ENCODE data around the gene SLC7A7. TPM values are rescaled to one million over a fixed set of nuclear protein-coding genes. Genes with fewer than 3 reads are reported as not detected.
"Not testable (repeated sequence)": the region's sequence is repeated elsewhere in the genome, so short reads cannot be mapped to it uniquely, and the experiment has no call there.

The SLC7A7 gene
- total RNA-seq, 1 experiment from 2014 or later: 443 TPM

- intact Hi-C loops (cut with micrococcal nuclease; ENCODE audit: unreplicated experiment): no loop called here
- ChIA-PET CTCF (no interaction called here), POLR2A (no interaction called here)
- no peaks in the 10 kb centered on the region for H3K27me3 Mint-ChIP-seq (ENCODE audit: insufficient read depth, unreplicated experiment)
- no peak overlapping the region for H3K4me3 Mint-ChIP-seq (ENCODE audit: unreplicated experiment)
- Histone ChIP-seq H3K4me3 (ENCODE audit: low read depth, low read length) (no peak overlapping the region), H3K4me1 (no peaks in the 10 kb centered on the region), H3K9me3 (no peaks in the 10 kb centered on the region), H3K27me3 (replicated peaks; ENCODE audit: control insufficient read depth, insufficient read depth, low read length) (no peaks in the 10 kb centered on the region), H3K36me3 (ENCODE audit: control insufficient read depth, insufficient read depth, low read length) (no peaks in the 10 kb centered on the region)
- DNase-seq: no peak
- no TSS peak for BruUV-seq (replicated peaks)
- H3K4me1 Mint-ChIP-seq (ENCODE audit: low read depth, unreplicated experiment): no peaks in the 10 kb centered on the region
- H3K9me3 Mint-ChIP-seq (ENCODE audit: unreplicated experiment): no peaks in the 10 kb centered on the region
- TF ChIP-seq CTCF (IDR thresholded peaks at IDR 0.05; ENCODE audit: insufficient read depth in 1 of 2, low read depth in 1 of 2, low read length in 1 of 2, severe bottlenecking in 1 of 2, unreplicated experiment in 1 of 2): no peak
- H3K36me3 Mint-ChIP-seq (ENCODE audit: insufficient read depth, unreplicated experiment): no peaks in the 10 kb centered on the region
- no peak overlapping the region for H3K27ac Mint-ChIP-seq (ENCODE audit: unreplicated experiment)
Observed at GRCh38 chr14:22726012-22726411, 89.2 kb downstream of the SLC7A7 start.

GRCh38 chr14:22725374-22725773, 89.9 kb downstream of the SLC7A7 start:
- H3K27ac Mint-ChIP-seq (ENCODE audit: unreplicated experiment); H3K4me3 ChIP-seq (ENCODE audit: low read depth, low read length); H3K27me3 ChIP-seq (replicated peaks; ENCODE audit: control insufficient read depth, insufficient read depth, low read length); H3K36me3 ChIP-seq (ENCODE audit: control insufficient read depth, insufficient read depth, low read length); H3K4me3 Mint-ChIP-seq (ENCODE audit: unreplicated experiment); H3K9me3 ChIP-seq; H3K4me1 Mint-ChIP-seq (ENCODE audit: low read depth, unreplicated experiment); H3K27me3 Mint-ChIP-seq (ENCODE audit: insufficient read depth, unreplicated experiment); BruUV-seq (replicated peaks); DNase-seq; CTCF ChIA-PET; H3K36me3 Mint-ChIP-seq (ENCODE audit: insufficient read depth, unreplicated experiment); intact Hi-C loops (cut with micrococcal nuclease; ENCODE audit: unreplicated experiment); H3K4me1 ChIP-seq; POLR2A ChIA-PET; H3K9me3 Mint-ChIP-seq (ENCODE audit: unreplicated experiment): not testable (repeated sequence)

GRCh38 chr14:22724847-22725246, 90.4 kb downstream of the SLC7A7 start:
- H3K4me1 Mint-ChIP-seq (ENCODE audit: low read depth, unreplicated experiment); H3K4me1 ChIP-seq; POLR2A ChIA-PET; H3K9me3 ChIP-seq; H3K27me3 ChIP-seq (replicated peaks; ENCODE audit: control insufficient read depth, insufficient read depth, low read length); BruUV-seq (replicated peaks); H3K36me3 Mint-ChIP-seq (ENCODE audit: insufficient read depth, unreplicated experiment); intact Hi-C loops (cut with micrococcal nuclease; ENCODE audit: unreplicated experiment); H3K4me3 Mint-ChIP-seq (ENCODE audit: unreplicated experiment); CTCF ChIA-PET; H3K36me3 ChIP-seq (ENCODE audit: control insufficient read depth, insufficient read depth, low read length); H3K27me3 Mint-ChIP-seq (ENCODE audit: insufficient read depth, unreplicated experiment); H3K27ac Mint-ChIP-seq (ENCODE audit: unreplicated experiment); H3K9me3 Mint-ChIP-seq (ENCODE audit: unreplicated experiment); DNase-seq; H3K4me3 ChIP-seq (ENCODE audit: low read depth, low read length): not testable (repeated sequence)

- H3K4me3 ChIP-seq (ENCODE audit: low read depth, low read length): no peak overlapping the region
- H3K9me3 ChIP-seq: no peaks in the 10 kb centered on the region
- no peaks in the 10 kb centered on the region for H3K27me3 Mint-ChIP-seq (ENCODE audit: insufficient read depth, unreplicated experiment)
- intact Hi-C loops (cut with micrococcal nuclease; ENCODE audit: unreplicated experiment): no loop called here
- BruUV-seq (replicated peaks): no TSS peak
- H3K27ac Mint-ChIP-seq (ENCODE audit: unreplicated experiment): no peak overlapping the region
- DNase-seq: no peak
- H3K4me1 Mint-ChIP-seq (ENCODE audit: low read depth, unreplicated experiment): no peaks in the 10 kb centered on the region
- no peak overlapping the region for H3K4me3 Mint-ChIP-seq (ENCODE audit: unreplicated experiment)
- ChIA-PET POLR2A (interaction anchor here (0.6 kb wide), 1 partner anchor 176 kb away, joined by 5 read pairs; no protein-coding TSS in a partner anchor), CTCF (no interaction called here)
- no peaks in the 10 kb centered on the region for H3K4me1 ChIP-seq
- no peaks in the 10 kb centered on the region for H3K27me3 ChIP-seq (replicated peaks; ENCODE audit: control insufficient read depth, insufficient read depth, low read length)
- H3K36me3 ChIP-seq (ENCODE audit: control insufficient read depth, insufficient read depth, low read length): no peaks in the 10 kb centered on the region
- no peak for TF ChIP-seq CTCF (IDR thresholded peaks at IDR 0.05; ENCODE audit: insufficient read depth in 1 of 2, low read depth in 1 of 2, low read length in 1 of 2, severe bottlenecking in 1 of 2, unreplicated experiment in 1 of 2)
- no peaks in the 10 kb centered on the region for H3K36me3 Mint-ChIP-seq (ENCODE audit: insufficient read depth, unreplicated experiment)
- no peaks in the 10 kb centered on the region for H3K9me3 Mint-ChIP-seq (ENCODE audit: unreplicated experiment)
Observed at GRCh38 chr14:22723815-22724214, 91.4 kb downstream of the SLC7A7 start.

Other genes with a start within 250 kb of the SLC7A7 start
- gene DAD1, start 226.2 kb downstream of the SLC7A7 start, total RNA-seq (2022): 151 and 160 TPM in 2 replicates
- gene ABHD4, start 217.1 kb downstream of the SLC7A7 start, total RNA-seq (2022): 64.5 and 73.5 TPM in 2 replicates
- gene OR6J1, start 171.1 kb downstream of the SLC7A7 start, total RNA-seq (2022): 0.16 and 0.18 TPM in 2 replicates
- gene OXA1L, start 48.7 kb downstream of the SLC7A7 start, total RNA-seq (2022): 110 and 116 TPM in 2 replicates
- gene MRPL52, start 14.5 kb upstream of the SLC7A7 start, total RNA-seq (2022): 149 TPM in 2 replicates
- 57.2 and 62.9 TPM in 2 replicates for gene MMP14, start 21.1 kb upstream of the SLC7A7 start, total RNA-seq (2022)
- 29.6 and 34.0 TPM in 2 replicates for gene LRP10, start 56.3 kb upstream of the SLC7A7 start, total RNA-seq (2022)
- 0.41 and 0.44 TPM in 2 replicates for gene REM2, start 67.8 kb upstream of the SLC7A7 start, total RNA-seq (2022)
- 67.0 and 70.0 TPM in 2 replicates for gene RBM23, start 103.7 kb upstream of the SLC7A7 start, total RNA-seq (2022)
- 107 and 111 TPM in 2 replicates for gene PRMT5, start 113.9 kb upstream of the SLC7A7 start, total RNA-seq (2022)
- gene HAUS4, start 141.7 kb upstream of the SLC7A7 start, total RNA-seq (2022): 67.7 and 70.7 TPM in 2 replicates
- gene AJUBA, start 167.1 kb upstream of the SLC7A7 start, total RNA-seq (2022): 184 and 211 TPM in 2 replicates
- gene C14orf93, start 194.7 kb upstream of the SLC7A7 start, total RNA-seq (2022): 7.2 and 7.8 TPM in 2 replicates
- 172 and 189 TPM in 2 replicates for gene PSMB5, start 219.5 kb upstream of the SLC7A7 start, total RNA-seq (2022)
- not detected in 2 replicates for gene PSMB11, start 226.8 kb upstream of the SLC7A7 start, total RNA-seq (2022)
- 7.9 TPM in 2 replicates for gene CDH24, start 242.1 kb upstream of the SLC7A7 start, total RNA-seq (2022)

Data from Caco-2 (cell line).